Ishikawa (cell line): ENCODE data around the gene AUTS2.

Experiments used
- CEBPB ChIP-seq: IDR thresholded peaks from 2 replicates; pipeline ENCODE4 v1.6.1; 2012
- CREB1 ChIP-seq: IDR thresholded peaks from 2 replicates; pipeline ENCODE4 v1.6.1; 2012; ENCODE audit warnings: low read depth
- EGR1 ChIP-seq: IDR thresholded peaks from 2 replicates; pipeline ENCODE4 v1.6.1; 2012
- FOXM1 ChIP-seq: IDR thresholded peaks from 2 replicates; pipeline ENCODE4 v1.6.1; 2012; ENCODE audit warnings: low read depth, borderline replicate concordance
- MAX ChIP-seq: IDR thresholded peaks from 2 replicates; pipeline ENCODE4 v1.6.1; 2012
- RAD21 ChIP-seq: IDR thresholded peaks from 2 replicates; pipeline ENCODE4 v1.6.1; 2012; ENCODE audit warnings: low read depth
- REST ChIP-seq: IDR thresholded peaks from 2 replicates; pipeline ENCODE4 v1.6.1; 2012; ENCODE audit warnings: low read depth, mild to moderate bottlenecking
- TAF1 ChIP-seq: IDR thresholded peaks from 2 replicates; pipeline ENCODE4 v1.6.1; 2012; ENCODE audit warnings: low read depth, mild to moderate bottlenecking
- TCF12 ChIP-seq: IDR thresholded peaks from 2 replicates; pipeline ENCODE4 v1.6.1; 2012; ENCODE audit warnings: low read depth
- TEAD4 ChIP-seq: IDR thresholded peaks from 2 replicates; pipeline ENCODE4 v1.6.1; 2012
- USF1 ChIP-seq: IDR thresholded peaks from 2 replicates; pipeline ENCODE4 v1.6.1; 2012
- YY1 ChIP-seq: IDR thresholded peaks from 2 replicates; pipeline ENCODE4 v1.6.1; 2012; ENCODE audit warnings: low read depth
- ZBTB7A ChIP-seq: IDR thresholded peaks from 2 replicates; pipeline ENCODE4 v1.6.1; 2012; ENCODE audit warnings: low read depth

GRCh38 chr7:70392877-70393435, 794.7 kb downstream of the AUTS2 start:
- no peak for TF ChIP-seq RAD21
- no peak for TF ChIP-seq TCF12
- no peak for TF ChIP-seq YY1
- no peak for TF ChIP-seq MAX
- TF ChIP-seq ZBTB7A = no peak
- no peak for TF ChIP-seq FOXM1
- no peak for TF ChIP-seq USF1
- TF ChIP-seq TAF1 = no peak
- no peak for TF ChIP-seq CEBPB
- TF ChIP-seq REST = no peak
- no peak for TF ChIP-seq CREB1
- TF ChIP-seq EGR1 = no peak
- no peak for TF ChIP-seq TEAD4
